NB4 (cell line): Measurements from ENCODE around the gene NOTCH3.

Experiments
- DNase-seq: peaks from one replicate; pipeline ENCODE4 v3.0.0; 2010; ENCODE audit warnings: low read depth
- H3K4me3 ChIP-seq: one replicate; pipeline ENCODE4 v1.5.1; 2011; ENCODE audit warnings: mild to moderate bottlenecking, low read depth, low read length, moderate library complexity
- CTCF ChIP-seq: IDR thresholded peaks from one replicate; pipeline ENCODE4 v1.5.1; 2012; ENCODE audit warnings: low read depth, low read length
- MAX ChIP-seq: IDR thresholded peaks from 2 replicates; pipeline ENCODE4 v1.6.1; 2011; ENCODE audit warnings: low read depth, low read length
- MYC ChIP-seq: IDR thresholded peaks from 2 replicates; pipeline ENCODE4 v1.6.1; 2011; ENCODE audit warnings: low read depth, low read length
- POLR2A ChIP-seq: IDR thresholded peaks from 2 replicates; pipeline ENCODE4 v1.6.1; 2011; ENCODE audit warnings: mild to moderate bottlenecking; ENCODE audit not compliant: insufficient read length; ENCODE audit errors: extremely low read depth

The NOTCH3 gene

GRCh38 chr19:15227261-15227660 is 26.5 kb upstream of the NOTCH3 start:
- no peak for DNase-seq

GRCh38 chr19:15225760-15226159 is 25.0 kb upstream of the NOTCH3 start:
- no peak overlapping the region for H3K4me3 ChIP-seq
- DNase-seq, result no peak
- TF ChIP-seq POLR2A (no peak), CTCF (no peak), MAX (no peak), MYC (no peak)

More at GRCh38 chr19:15227261-15227660, 26.5 kb upstream of the NOTCH3 start:
- TF ChIP-seq MYC (no peak), CTCF (no peak), MAX (no peak), POLR2A (no peak)
- H3K4me3 ChIP-seq, result no peak overlapping the region

- no peak for TF ChIP-seq POLR2A
- no peak for DNase-seq
- H3K4me3 ChIP-seq, result no peak overlapping the region
Measured at GRCh38 chr19:15223649-15224361, 23.0 kb upstream of the NOTCH3 start.

GRCh38 chr19:15222738-15223648 is 22.2 kb upstream of the NOTCH3 start:
- no peak overlapping the region for H3K4me3 ChIP-seq
- TF ChIP-seq MYC, result no peak
- TF ChIP-seq MAX, result no peak
- no peak for TF ChIP-seq POLR2A
- no peak for TF ChIP-seq CTCF
- peak; percentile 85 for DNase-seq

GRCh38 chr19:15220833-15221232 is 20.0 kb upstream of the NOTCH3 start:
- DNase-seq, result no peak
- TF ChIP-seq POLR2A, result no peak
- TF ChIP-seq MYC, result no peak

GRCh38 chr19:15218501-15218900 is 17.7 kb upstream of the NOTCH3 start:
- no peak for TF ChIP-seq MYC
- no peak for TF ChIP-seq MAX
- TF ChIP-seq CTCF, result no peak
- TF ChIP-seq POLR2A, result no peak
- DNase-seq, result no peak
- H3K4me3 ChIP-seq, result no peak overlapping the region

More at GRCh38 chr19:15220833-15221232, 20.0 kb upstream of the NOTCH3 start:
- H3K4me3 ChIP-seq, result no peak overlapping the region
